HepG2 (cell line): ENCODE data around the gene AP3M1. TPM values are rescaled to one million over a fixed set of nuclear protein-coding genes. Genes with fewer than 3 reads are reported as not detected.

Experiments
- ATF6 ChIP-seq: sonication (generic); formaldehyde crosslinking; conservative IDR thresholded peaks from 2 replicates; pipeline ENCODE4 v1.4.0; 2020; ENCODE audit warnings: missing genetic modification reagents
- ATF7 ChIP-seq, 2 experiments: fragments of 450-650 bp in 1 of 2; sonication (generic) in 1 of 2; formaldehyde crosslinking in 1 of 2; IDR thresholded peaks; 2 replicates each; pipeline versions ENCODE4 v1.4.0 to v1.6.1; 2016 to 2020; ENCODE audit warnings: antibody characterized with exemption in 1 of 2, mild to moderate bottlenecking in 1 of 2, missing genetic modification reagents in 1 of 2
- CEBPB ChIP-seq: IDR thresholded peaks from 2 replicates; pipeline ENCODE4 v1.6.1; 2011; ENCODE audit warnings: low read depth, low read length, improper control_type of control experiment, borderline replicate concordance
- GATAD1 ChIP-seq: IDR thresholded peaks from 2 replicates; pipeline ENCODE4 v1.6.1; 2016; ENCODE audit warnings: missing genetic modification reagents, missing compliant biosample characterization
- HNF1A ChIP-seq, 2 experiments: sonication (generic) in 1 of 2; formaldehyde crosslinking in 1 of 2; IDR thresholded peaks; 2 replicates each; pipeline versions ENCODE4 v1.4.0 to v1.6.1; 2016 to 2020; ENCODE audit warnings: borderline replicate concordance in 1 of 2, low read depth in 1 of 2, mild to moderate bottlenecking in 1 of 2, missing genetic modification reagents in 1 of 2
- IRF1 ChIP-seq: sonication (generic); formaldehyde crosslinking; IDR thresholded peaks from 2 replicates; pipeline ENCODE4 v1.4.0; 2020; ENCODE audit warnings: low read depth, mild to moderate bottlenecking, missing genetic modification reagents
- KDM5A ChIP-seq: fragments of 200-600 bp; sonication (generic); IDR thresholded peaks from 2 replicates; pipeline ENCODE4 v1.7.0; 2018; ENCODE audit warnings: antibody characterized with exemption, mild to moderate bottlenecking, low read length, borderline replicate concordance
- MIER3 ChIP-seq: IDR thresholded peaks from 2 replicates; pipeline ENCODE4 v1.6.1; 2016; ENCODE audit warnings: missing compliant biosample characterization, borderline replicate concordance
- PITX1 ChIP-seq: sonication (generic); formaldehyde crosslinking; IDR thresholded peaks from 2 replicates; pipeline ENCODE4 v1.5.1; 2020; ENCODE audit warnings: mild to moderate bottlenecking, missing genetic modification reagents
- RBM39 ChIP-seq: fragments of 200-400 bp; formaldehyde crosslinking; IDR thresholded peaks from one replicate; pipeline ENCODE4 v1.6.1; 2018; ENCODE audit warnings: antibody characterized with exemption, mild to moderate bottlenecking, low read depth, low read length; ENCODE audit not compliant: poor library complexity, severe bottlenecking
- SSRP1 ChIP-seq: IDR thresholded peaks from 2 replicates; pipeline ENCODE4 v1.6.1; 2016; ENCODE audit warnings: control low read depth
- ZBTB46 ChIP-seq: sonication (generic); formaldehyde crosslinking; IDR thresholded peaks from 2 replicates; pipeline ENCODE4 v1.4.0; 2020; ENCODE audit warnings: mild to moderate bottlenecking, missing genetic modification reagents, borderline replicate concordance
- ZKSCAN5 ChIP-seq: sonication (generic); formaldehyde crosslinking; IDR thresholded peaks from 2 replicates; pipeline ENCODE4 v1.5.1; 2020; ENCODE audit warnings: mild to moderate bottlenecking, missing genetic modification reagents
- ZMYM4 ChIP-seq: sonication (generic); formaldehyde crosslinking; IDR thresholded peaks from 2 replicates; pipeline ENCODE4 v1.8.1; 2023; ENCODE audit warnings: mild to moderate bottlenecking, missing genetic modification reagents
- ZNF124 ChIP-seq: sonication (generic); formaldehyde crosslinking; IDR thresholded peaks from 2 replicates; pipeline ENCODE4 v1.4.0; 2020; ENCODE audit warnings: missing genetic modification reagents
- ZNF143 ChIP-seq: sonication (generic); formaldehyde crosslinking; IDR thresholded peaks from 2 replicates; pipeline ENCODE4 v1.4.0; 2020; ENCODE audit warnings: missing genetic modification reagents
- ZNF652 ChIP-seq: IDR thresholded peaks from 2 replicates; pipeline ENCODE4 v1.6.1; 2016; ENCODE audit warnings: low read depth, borderline replicate concordance
- ZNF678 ChIP-seq: sonication (generic); formaldehyde crosslinking; IDR thresholded peaks from 2 replicates; pipeline ENCODE4 v1.4.0; 2020; ENCODE audit warnings: mild to moderate bottlenecking, missing genetic modification reagents
- ZNF775 ChIP-seq: sonication (generic); formaldehyde crosslinking; IDR thresholded peaks from 2 replicates; pipeline ENCODE4 v1.4.0; 2020; ENCODE audit warnings: missing genetic modification reagents, mild to moderate bottlenecking, moderate library complexity, borderline replicate concordance
- polyA plus RNA-seq, 8 experiments: library from polyadenylated mRNA; depleted of rRNA in 3 of 8; stranded (reverse) in 7 of 8; unstranded in 1 of 8; fragments of >200 nt; fragmentation: Illumina TruSeq in 4 of 8; extraction: Trizol in 4 of 8; gene quantifications; 2 replicates each; pipeline versions ENCODE4 v1.2.1 to v1.2.3, GENCODE V29; 2011 to 2016; ENCODE audit warnings: low read depth in 4 of 8, missing spikeins in 1 of 8, mixed read lengths in 1 of 8; ENCODE audit not compliant: insufficient read depth in 1 of 8
- total RNA-seq, 5 experiments: library from RNA; depleted of rRNA; stranded (reverse); fragments of >200 nt; fragmentation: Illumina TruSeq; extraction: Trizol; gene quantifications; 2 replicates each; pipeline ENCODE4 v1.2.3, GENCODE V29; 2016; ENCODE audit warnings: low read depth in 1 of 5

Gene AP3M1
- total and polyA plus RNA-seq, 2 of the 13 experiments (the other 11 are each of a cell fraction or from before 2014, with no cell fraction given), result 29.0 to 31.6 TPM

- no peak for TF ChIP-seq ATF6 (CRISPR knock-in tag)
- no peak; the same call in 1 of the 2 replicates for TF ChIP-seq IRF1 (CRISPR knock-in tag)
- TF ChIP-seq CEBPB, result no peak
- peak; percentile 94 for TF ChIP-seq ZMYM4 (CRISPR knock-in tag)
- TF ChIP-seq KDM5A, result 0 out of 2 replicates have a peak, but pooled peaks have one; percentile 54
- TF ChIP-seq HNF1A (IDR thresholded peaks at IDR 0.05; ENCODE audit: low read depth), result no peak; the same call in 1 of the 2 replicates
- peak; percentile 84 for TF ChIP-seq HNF1A (CRISPR knock-in tag; IDR thresholded peaks at IDR 0.05; ENCODE audit: borderline replicate concordance)
- TF ChIP-seq MIER3 (CRISPR knock-in tag), result peak; percentile 68; the same call in 1 of the 2 replicates
- TF ChIP-seq SSRP1 (CRISPR knock-in tag), result no peak
- TF ChIP-seq ATF7 (IDR thresholded peaks at IDR 0.05), result peak; percentile 90
- peak; percentile 85 for TF ChIP-seq ATF7 (CRISPR knock-in tag; IDR thresholded peaks at IDR 0.05)
- 0 out of 2 replicates have a peak, but pooled peaks have one; percentile 19 for TF ChIP-seq ZBTB46 (CRISPR knock-in tag)
- TF ChIP-seq RBM39, result peak; percentile 57
- peak; percentile 75 for TF ChIP-seq GATAD1 (CRISPR knock-in tag)
- peak; percentile 54; the same call in 1 of the 2 replicates for TF ChIP-seq PITX1
- peak; percentile 69 for TF ChIP-seq ZNF143 (CRISPR knock-in tag)
- TF ChIP-seq ZNF775 (CRISPR knock-in tag), result no peak
- TF ChIP-seq ZNF124, result peak; percentile 88
- TF ChIP-seq ZNF652 (CRISPR knock-in tag), result no peak
- no peak for TF ChIP-seq ZKSCAN5
- peak; percentile 74; the same call in 1 of the 2 replicates for TF ChIP-seq ZNF678 (CRISPR knock-in tag)
Observed at GRCh38 chr10:74176380-74177139, 25.9 kb upstream of the AP3M1 start (continued).
